ENCODE data around the gene ECI1.
A peak's percentile ranks its signal among the peaks of the same experiment; 100 is the strongest.

ECI1 gene

GRCh38 chr16:2211923-2212347 lies 39.5 kb downstream of the ECI1 start:
- Histone ChIP-seq H2BK15ac (replicated peaks; ENCODE audit: low read depth) (no peak overlapping the region), H3K79me1 (ENCODE audit: low read length) (peaks cover 12% of the 10 kb centered on the region), H4K8ac (ENCODE audit: low read depth, low read length) (no peak overlapping the region), H3K18ac (ENCODE audit: low read length) (no peak overlapping the region), H2BK120ac (ENCODE audit: low read depth, low read length) (no peak overlapping the region), H3K56ac (ENCODE audit: low read length) (no peak overlapping the region), H2BK5ac (ENCODE audit: low read length) (no peak overlapping the region), H2AK5ac (ENCODE audit: low read length) (no peak overlapping the region), H3K23ac (ENCODE audit: low read length) (no peak overlapping the region), H3K9ac (ENCODE audit: low read length) (no peak overlapping the region), H3K4ac (ENCODE audit: low read depth, low read length) (no peak overlapping the region), H3K4me2 (ENCODE audit: low read length) (no peak overlapping the region), H3K36me3 (ENCODE audit: control insufficient read depth, insufficient read depth, low read length) (peaks cover 6% of the 10 kb centered on the region), H3K79me2 (ENCODE audit: control insufficient read depth, insufficient read depth, low read length) (peaks cover 24% of the 10 kb centered on the region), H3K4me3 (ENCODE audit: low read length) (no peak overlapping the region), H3K4me1 (ENCODE audit: control insufficient read depth, low read depth, low read length) (peaks cover 3% of the 10 kb centered on the region), H3K27me3 (ENCODE audit: insufficient read depth, low read length, poor library complexity) (no peaks in the 10 kb centered on the region), H4K5ac (ENCODE audit: low read length) (no peak overlapping the region), H3K27ac (ENCODE audit: low read depth, low read length) (no peak overlapping the region)
- WGBS (ENCODE audit: extremely low coverage, insufficient coverage, low lambda C conversion rate), result no CpG with 5 or more reads among the region's 11 CpGs
- DNase-seq, result no peak

GRCh38 chr16:2210386-2211365 lies 40.7 kb downstream of the ECI1 start, which contains the start of gene BRICD5:
Gene BRICD5 (minus strand): TSS chr16:2210863. CDS start chr16:2210833, 30 bp downstream.
- Histone ChIP-seq H2AK5ac (ENCODE audit: low read length) (no peak within 1 kb of the TSS), H3K18ac (ENCODE audit: low read length) (no peak within 1 kb of the TSS), H3K4ac (ENCODE audit: low read depth, low read length) (no peak within 1 kb of the TSS), H2BK15ac (replicated peaks; ENCODE audit: low read depth) (no peak within 1 kb of the TSS), H3K4me2 (ENCODE audit: low read length) (no peak within 1 kb of the TSS), H3K79me2 (ENCODE audit: control insufficient read depth, insufficient read depth, low read length) (peaks cover 24% of the 10 kb centered on the region), H3K9ac (ENCODE audit: low read length) (no peak within 1 kb of the TSS), H4K5ac (ENCODE audit: low read length) (no peak within 1 kb of the TSS), H3K56ac (ENCODE audit: low read length) (no peak within 1 kb of the TSS), H3K27ac (ENCODE audit: low read depth, low read length) (no peak within 1 kb of the TSS), H3K23ac (ENCODE audit: low read length) (no peak within 1 kb of the TSS), H3K79me1 (ENCODE audit: low read length) (peaks cover 15% of the 10 kb centered on the region), H3K4me3 (ENCODE audit: low read length) (no peak within 1 kb of the TSS), H3K36me3 (ENCODE audit: control insufficient read depth, insufficient read depth, low read length) (peaks cover 6% of the 10 kb centered on the region), H3K27me3 (ENCODE audit: insufficient read depth, low read length, poor library complexity) (no peaks in the 10 kb centered on the region), H4K8ac (ENCODE audit: low read depth, low read length) (no peak within 1 kb of the TSS), H2BK5ac (ENCODE audit: low read length) (no peak within 1 kb of the TSS), H2BK120ac (ENCODE audit: low read depth, low read length) (no peak within 1 kb of the TSS), H3K4me1 (ENCODE audit: control insufficient read depth, low read depth, low read length) (peaks cover 3% of the 10 kb centered on the region)
- peak; percentile 47 for DNase-seq
- WGBS (ENCODE audit: extremely low coverage, insufficient coverage, low lambda C conversion rate), result no CpG with 5 or more reads among the region's 24 CpGs

- Histone ChIP-seq H3K4me2 (ENCODE audit: low read length) (no peak overlapping the region), H4K5ac (ENCODE audit: low read length) (no peak overlapping the region), H2BK5ac (ENCODE audit: low read length) (no peak overlapping the region), H2AK5ac (ENCODE audit: low read length) (no peak overlapping the region), H3K79me2 (ENCODE audit: control insufficient read depth, insufficient read depth, low read length) (peaks cover 24% of the 10 kb centered on the region), H3K9ac (ENCODE audit: low read length) (no peak overlapping the region), H3K36me3 (ENCODE audit: control insufficient read depth, insufficient read depth, low read length) (peaks cover 6% of the 10 kb centered on the region), H3K27me3 (ENCODE audit: insufficient read depth, low read length, poor library complexity) (no peaks in the 10 kb centered on the region), H3K4me1 (ENCODE audit: control insufficient read depth, low read depth, low read length) (peaks cover 3% of the 10 kb centered on the region), H3K23ac (ENCODE audit: low read length) (no peak overlapping the region), H3K4ac (ENCODE audit: low read depth, low read length) (no peak overlapping the region), H4K8ac (ENCODE audit: low read depth, low read length) (no peak overlapping the region), H2BK15ac (replicated peaks; ENCODE audit: low read depth) (no peak overlapping the region), H3K56ac (ENCODE audit: low read length) (no peak overlapping the region), H3K27ac (ENCODE audit: low read depth, low read length) (no peak overlapping the region), H2BK120ac (ENCODE audit: low read depth, low read length) (no peak overlapping the region), H3K18ac (ENCODE audit: low read length) (no peak overlapping the region), H3K4me3 (ENCODE audit: low read length) (no peak overlapping the region), H3K79me1 (ENCODE audit: low read length) (peaks cover 15% of the 10 kb centered on the region)
- WGBS (ENCODE audit: extremely low coverage, insufficient coverage, low lambda C conversion rate), result no CpG with 5 or more reads among the region's 17 CpGs
- no peak for DNase-seq
These were observed 41.4 kb downstream of the ECI1 start for GRCh38 chr16:2210009-2210332.

- H3K18ac ChIP-seq (ENCODE audit: low read length), result no peak overlapping the region
- H3K9ac ChIP-seq (ENCODE audit: low read length), result no peak overlapping the region
- H3K27ac ChIP-seq (ENCODE audit: low read depth, low read length), result no peak overlapping the region
- H3K4me3 ChIP-seq (ENCODE audit: low read length), result no peak overlapping the region
- H3K23ac ChIP-seq (ENCODE audit: low read length), result no peak overlapping the region
- H3K79me2 ChIP-seq (ENCODE audit: control insufficient read depth, insufficient read depth, low read length), result peaks cover 23% of the 10 kb centered on the region
- H3K56ac ChIP-seq (ENCODE audit: low read length), result no peak overlapping the region
- H4K5ac ChIP-seq (ENCODE audit: low read length), result no peak overlapping the region
- H4K8ac ChIP-seq (ENCODE audit: low read depth, low read length), result no peak overlapping the region
- peaks cover 6% of the 10 kb centered on the region for H3K36me3 ChIP-seq (ENCODE audit: control insufficient read depth, insufficient read depth, low read length)
- DNase-seq, result no peak
- H3K79me1 ChIP-seq (ENCODE audit: low read length), result peaks cover 15% of the 10 kb centered on the region
- no peak overlapping the region for H2BK15ac ChIP-seq (replicated peaks; ENCODE audit: low read depth)
- H3K27me3 ChIP-seq (ENCODE audit: insufficient read depth, low read length, poor library complexity), result no peaks in the 10 kb centered on the region
- no peak overlapping the region for H2BK5ac ChIP-seq (ENCODE audit: low read length)
- whole genome bisulfite sequencing (ENCODE audit: extremely low coverage, insufficient coverage, low lambda C conversion rate), result no CpG with 5 or more reads among the region's 29 CpGs
- no peak overlapping the region for H2BK120ac ChIP-seq (ENCODE audit: low read depth, low read length)
- peaks cover 3% of the 10 kb centered on the region for H3K4me1 ChIP-seq (ENCODE audit: control insufficient read depth, low read depth, low read length)
- no peak overlapping the region for H3K4me2 ChIP-seq (ENCODE audit: low read length)
- H3K4ac ChIP-seq (ENCODE audit: low read depth, low read length), result no peak overlapping the region
- H2AK5ac ChIP-seq (ENCODE audit: low read length), result no peak overlapping the region
These were observed 42.0 kb downstream of the ECI1 start for GRCh38 chr16:2209258-2210008.

- no peak overlapping the region for H3K9ac ChIP-seq (ENCODE audit: low read length)
- H3K79me2 ChIP-seq (ENCODE audit: control insufficient read depth, insufficient read depth, low read length), result peaks cover 17% of the 10 kb centered on the region
- H3K56ac ChIP-seq (ENCODE audit: low read length), result no peak overlapping the region
- no peak overlapping the region for H2BK15ac ChIP-seq (replicated peaks; ENCODE audit: low read depth)
- H3K4me1 ChIP-seq (ENCODE audit: control insufficient read depth, low read depth, low read length), result peaks cover 3% of the 10 kb centered on the region
- no peak overlapping the region for H3K4ac ChIP-seq (ENCODE audit: low read depth, low read length)
- H3K4me2 ChIP-seq (ENCODE audit: low read length), result no peak overlapping the region
- H2AK5ac ChIP-seq (ENCODE audit: low read length), result no peak overlapping the region
- H3K18ac ChIP-seq (ENCODE audit: low read length), result no peak overlapping the region
- H3K36me3 ChIP-seq (ENCODE audit: control insufficient read depth, insufficient read depth, low read length), result peaks cover 6% of the 10 kb centered on the region
- no peak for DNase-seq
- no peak overlapping the region for H2BK5ac ChIP-seq (ENCODE audit: low read length)
- no peak overlapping the region for H4K5ac ChIP-seq (ENCODE audit: low read length)
- H3K27ac ChIP-seq (ENCODE audit: low read depth, low read length), result no peak overlapping the region
- no peak overlapping the region for H2BK120ac ChIP-seq (ENCODE audit: low read depth, low read length)
- no peak overlapping the region for H3K4me3 ChIP-seq (ENCODE audit: low read length)
- H3K27me3 ChIP-seq (ENCODE audit: insufficient read depth, low read length, poor library complexity), result no peaks in the 10 kb centered on the region
- H3K23ac ChIP-seq (ENCODE audit: low read length), result no peak overlapping the region
- peaks cover 12% of the 10 kb centered on the region for H3K79me1 ChIP-seq (ENCODE audit: low read length)
- no peak overlapping the region for H4K8ac ChIP-seq (ENCODE audit: low read depth, low read length)
- WGBS (ENCODE audit: extremely low coverage, insufficient coverage, low lambda C conversion rate), result no CpG with 5 or more reads among the region's 9 CpGs
These were observed 42.6 kb downstream of the ECI1 start for GRCh38 chr16:2208772-2209171.
